Panc1 (cell line): ENCODE data around the gene PRXL2C. TPM values are rescaled to one million over a fixed set of nuclear protein-coding genes. Genes with fewer than 3 reads are reported as not detected.
"Not testable (repeated sequence)": the region's sequence is repeated elsewhere in the genome, so short reads cannot be mapped to it uniquely, and the experiment has no call there.

Experiments
- ATAC-seq: fragments of 200-7000 bp; cut with Tn5 transposase; 2 replicates; pipeline ENCODE4 v1.9.1; 2020; ENCODE audit warnings: mild to moderate bottlenecking, moderate library complexity
- BruUV-seq: library from RNA; stranded (reverse); fragments of 400-500 nt; replicated peaks from 2 replicates; lab custom pipeline; 2021; lab: Mats Ljungman, UMichigan
- CTCF ChIA-PET: fragments of 300-600 bp; sonication (Branson Sonifier 250); formaldehyde crosslinking; loops from one replicate; lab custom pipeline; 2022; ENCODE audit warnings: antibody characterized with exemption; lab: Charles Lee
- POLR2A ChIA-PET: fragments of 300-600 bp; sonication (Branson Sonifier 250); formaldehyde crosslinking; loops from one replicate; lab custom pipeline; 2022; ENCODE audit warnings: antibody characterized with exemption; lab: Charles Lee
- DNase-seq: peaks from one replicate; pipeline ENCODE4 v3.0.0-alpha.2; 2010; ENCODE audit warnings: low read depth, low spot score
- H3K27ac ChIP-seq: 2 replicates; pipeline ENCODE4 v1.5.1; 2011; ENCODE audit warnings: mild to moderate bottlenecking, low read length, inconsistent platforms
- H3K27me3 ChIP-seq: fragments of 200-500 bp; sonication (Bioruptor generic); 2 replicates; pipeline ENCODE4 v1.6.0; 2014; ENCODE audit warnings: low read length, inconsistent platforms; ENCODE audit not compliant: control insufficient read depth, insufficient read depth
- H3K36me3 ChIP-seq: fragments of 200-500 bp; sonication (Bioruptor generic); 2 replicates; pipeline ENCODE4 v1.5.1; 2014; ENCODE audit warnings: inconsistent platforms, mild to moderate bottlenecking, low read length, moderate library complexity; ENCODE audit not compliant: control insufficient read depth, insufficient read depth
- H3K4me1 ChIP-seq: 2 replicates; pipeline ENCODE4 v1.5.1; 2011; ENCODE audit warnings: inconsistent platforms, mild to moderate bottlenecking, low read length, moderate library complexity; ENCODE audit not compliant: control insufficient read depth, insufficient read depth
- H3K4me3 ChIP-seq, 2 experiments: 2 replicates each; pipeline ENCODE4 v1.5.1; 2011 to 2012; ENCODE audit warnings: low read depth in 2 of 2, low read length in 2 of 2, mild to moderate bottlenecking in 2 of 2, inconsistent platforms in 1 of 2, moderate library complexity in 1 of 2
- H3K9me3 ChIP-seq: fragments of 200-500 bp; sonication (Bioruptor generic); 2 replicates; pipeline ENCODE4 v1.5.1; 2014; ENCODE audit warnings: low read depth, mild to moderate bottlenecking, inconsistent platforms, low read length, moderate library complexity; ENCODE audit not compliant: control insufficient read depth, insufficient read depth
- CTCF ChIP-seq: fragments of 450-650 bp; IDR thresholded peaks from 2 replicates; pipeline ENCODE4 v1.5.1; 2017; ENCODE audit warnings: mild to moderate bottlenecking
- POLR2AphosphoS5 ChIP-seq: IDR thresholded peaks from 2 replicates; pipeline ENCODE4 v1.6.1; 2012; ENCODE audit warnings: mild to moderate bottlenecking, low read depth, low read length, moderate library complexity
- REST ChIP-seq, 2 experiments: IDR thresholded peaks; 2 replicates each; pipeline ENCODE4 v1.6.1; 2011 to 2012; ENCODE audit warnings: low read depth in 2 of 2, control low read depth in 1 of 2, low read length in 1 of 2, mild to moderate bottlenecking in 1 of 2, moderate library complexity in 1 of 2; ENCODE audit not compliant: insufficient read depth in 1 of 2
- SIN3A ChIP-seq: IDR thresholded peaks from 2 replicates; pipeline ENCODE4 v1.6.1; 2012; ENCODE audit warnings: low read depth, mild to moderate bottlenecking, low read length, moderate library complexity, borderline replicate concordance; ENCODE audit not compliant: insufficient read depth
- TCF7L2 ChIP-seq: IDR thresholded peaks from 2 replicates; pipeline ENCODE4 v1.6.1; 2011; ENCODE audit warnings: mild to moderate bottlenecking, low read depth, low read length, inconsistent platforms
- in situ Hi-C: cut with HindIII; loops from 2 replicates; pipeline ENCODE4 v1.10.0; 2016; ENCODE audit warnings: low sequenced_read_pairs, low pct_unique_long_range_greater_than_20kb
- intact Hi-C: fragments of 100-400 bp; cut with micrococcal nuclease; formaldehyde crosslinking; loops from one replicate; pipeline ENCODE4 v1.10.0; 2022; ENCODE audit not compliant: unreplicated experiment
- total RNA-seq: library from RNA; stranded (reverse); gene quantifications from one replicate; pipeline ENCODE4 v1.2.1, GENCODE V29; 2021; ENCODE audit not compliant: unreplicated experiment

PRXL2C gene
- total RNA-seq, 1 experiment from 2014 or later: 14.0 TPM

GRCh38 chr9:96674906-96675538, 19.9 kb upstream of the PRXL2C start:
- DNase-seq (no peak), ATAC-seq (no peak; the same call in 1 of the 2 replicates)
- no peaks in the 10 kb centered on the region for H3K9me3 ChIP-seq
- H3K27ac ChIP-seq: no peak overlapping the region
- in situ Hi-C loops: no loop called here
- TF ChIP-seq POLR2AphosphoS5 (no peak), SIN3A (no peak), REST (IDR thresholded peaks at IDR 0.05; ENCODE audit: insufficient read depth in 1 of 2, low read depth in 2 of 2, low read length in 1 of 2) (no peak), TCF7L2 (no peak), CTCF (no peak)
- no peaks in the 10 kb centered on the region for H3K36me3 ChIP-seq
- no TSS peak for BruUV-seq
- no peaks in the 10 kb centered on the region for H3K27me3 ChIP-seq
- POLR2A ChIA-PET: no interaction called here
- no peaks in the 10 kb centered on the region for H3K4me1 ChIP-seq
- CTCF ChIA-PET: no interaction called here
- intact Hi-C loops: no loop called here
- no peak overlapping the region for H3K4me3 ChIP-seq

- DNase-seq, POLR2A ChIA-PET, CTCF ChIA-PET, BruUV-seq, in situ Hi-C loops, H3K36me3 ChIP-seq, H3K27ac ChIP-seq, H3K27me3 ChIP-seq, H3K4me1 ChIP-seq, ATAC-seq, H3K9me3 ChIP-seq, intact Hi-C loops, H3K4me3 ChIP-seq: not testable (repeated sequence)
These were observed 18.7 kb upstream of the PRXL2C start for GRCh38 chr9:96673786-96674185.

- ATAC-seq (no peak), DNase-seq (no peak)
- ChIA-PET CTCF (no interaction called here), POLR2A (no interaction called here)
- no TSS peak for BruUV-seq
- intact Hi-C loops: no loop called here
- in situ Hi-C loops: no loop called here
- Histone ChIP-seq H3K9me3 (no peaks in the 10 kb centered on the region), H3K36me3 (no peaks in the 10 kb centered on the region), H3K4me3 (no peak overlapping the region), H3K4me1 (no peaks in the 10 kb centered on the region), H3K27me3 (no peaks in the 10 kb centered on the region), H3K27ac (no peak overlapping the region)
- TF ChIP-seq TCF7L2: no peak
- TF ChIP-seq POLR2AphosphoS5: no peak
- no peak for TF ChIP-seq REST (IDR thresholded peaks at IDR 0.05; ENCODE audit: insufficient read depth in 1 of 2, low read depth in 2 of 2, low read length in 1 of 2)
- TF ChIP-seq SIN3A: no peak
These were observed 13.9 kb upstream of the PRXL2C start for GRCh38 chr9:96668868-96669534.
